NCI-H2107 (cell line): ENCODE measurements around the gene MBD3L2.
"Not testable (repeated sequence)": the region's sequence is repeated elsewhere in the genome, so short reads cannot be mapped to it uniquely, and the experiment has no call there.

ENCODE experiments used
- DNase-seq: peaks from one replicate; lab custom pipeline; 2025; lab: John Stamatoyannopoulos, UW

Gene MBD3L2

DNA sequence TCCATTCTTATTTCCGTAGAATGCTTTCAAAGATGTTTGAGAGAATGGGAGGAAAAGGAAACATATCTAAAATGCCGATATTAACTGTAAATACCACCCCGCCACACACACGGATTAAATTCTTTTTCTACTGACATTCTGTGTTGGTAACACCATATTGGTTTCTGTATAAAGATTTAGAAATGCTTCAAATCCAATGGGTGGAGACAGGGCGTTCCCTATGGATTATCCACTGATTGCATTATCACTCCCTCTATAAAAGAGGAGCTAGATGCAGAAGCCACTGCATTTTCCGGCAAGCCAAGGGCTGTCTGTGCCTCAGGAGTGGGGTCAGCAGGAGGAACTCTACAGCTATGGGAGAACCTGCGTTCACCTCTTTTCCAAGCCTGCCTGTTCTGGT is at the start of gene MBD3L2:
Gene MBD3L2, plus strand, starts transcription at position 301 of the 400 bp plus-strand sequence. Its CDS starts 53 bp downstream, at position 354.
- not testable (repeated sequence) for DNase-seq

DNA sequence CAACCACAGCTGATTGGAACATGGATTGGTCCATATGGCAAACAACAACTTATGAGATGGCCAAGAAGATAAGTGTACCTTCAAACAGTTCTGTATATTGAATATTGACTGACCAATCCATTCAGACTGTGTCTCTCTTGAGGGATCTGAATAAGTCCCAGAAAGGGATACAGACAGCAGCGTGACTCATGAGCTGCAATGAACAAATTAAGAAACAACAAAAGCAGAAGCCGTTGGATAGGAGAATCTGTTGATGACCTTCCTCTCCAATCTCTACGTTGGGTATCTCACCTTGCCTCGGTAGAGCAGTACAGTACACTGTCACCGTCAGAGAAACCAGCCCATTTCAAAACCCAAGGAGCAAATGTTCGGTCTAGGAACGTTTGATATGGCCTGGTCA is 49.2 kb upstream of the MBD3L2 start:
- DNase-seq, result no peak

DNA sequence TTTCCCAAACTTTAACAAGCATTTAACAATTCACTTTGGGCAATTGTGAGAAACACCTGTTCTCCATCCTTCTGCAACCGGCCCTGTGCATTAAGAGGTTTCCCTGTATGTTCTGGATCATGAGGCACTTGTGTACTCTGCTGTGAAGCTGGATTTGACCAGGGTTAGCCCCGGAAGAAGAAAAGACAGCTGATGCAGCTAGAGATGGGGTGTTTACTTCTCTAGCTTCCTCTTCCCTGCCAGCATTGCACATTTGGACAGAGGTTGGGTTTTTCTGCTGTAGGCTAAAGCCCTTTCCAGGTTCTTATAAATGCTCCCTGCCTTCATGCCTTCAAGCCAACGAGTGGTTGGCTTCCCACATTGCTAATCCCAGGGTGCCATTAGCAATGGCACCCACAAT is 48.8 kb upstream of the MBD3L2 start:
- DNase-seq, result no peak

DNA sequence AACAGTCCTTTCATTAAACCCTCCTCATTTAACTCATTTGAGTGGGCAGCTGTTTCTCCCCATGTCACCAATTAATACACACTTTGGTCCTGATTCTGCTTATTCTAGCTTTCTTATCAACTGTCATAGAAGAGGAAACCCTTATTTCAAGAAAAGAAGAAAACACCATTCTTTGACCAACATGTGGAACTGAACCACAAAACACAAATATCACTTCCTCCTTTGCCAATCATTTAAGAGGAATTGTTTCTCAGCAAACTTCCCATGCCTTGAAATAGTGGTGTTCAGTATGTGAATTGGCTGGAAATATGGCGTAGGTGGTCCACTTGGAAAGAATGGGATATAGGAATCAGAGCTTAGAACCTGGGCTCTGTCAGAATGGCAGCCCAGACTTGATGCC is 48.3 kb upstream of the MBD3L2 start:
- no peak for DNase-seq

DNA sequence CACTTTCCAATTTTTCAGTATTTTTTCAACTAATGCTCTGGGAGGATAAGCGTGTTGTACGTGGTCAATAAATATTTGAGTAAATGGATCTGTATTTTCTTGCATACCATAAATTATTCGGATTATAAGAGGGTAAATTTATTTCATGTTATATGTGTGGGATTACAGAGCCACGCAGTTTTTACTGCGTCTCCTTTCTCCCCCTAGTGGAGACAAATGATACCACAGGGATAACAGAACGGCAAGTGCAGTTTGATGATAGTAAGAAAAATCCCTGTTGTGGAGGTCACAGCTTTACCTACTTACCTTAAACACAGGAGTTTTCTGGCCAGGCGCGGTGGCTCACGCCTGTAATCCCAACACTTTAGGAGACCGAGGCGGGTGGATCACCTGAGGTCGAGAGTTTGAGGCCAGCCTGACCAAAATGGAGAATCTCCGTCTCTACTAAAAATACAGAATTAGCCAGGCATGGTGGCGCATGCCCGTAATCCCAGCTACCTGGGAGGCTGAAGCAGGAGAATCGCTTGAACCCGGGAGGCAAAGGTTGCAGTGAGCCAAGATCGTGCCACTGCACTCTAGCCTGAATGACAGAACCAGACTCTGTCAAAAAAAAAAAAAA is 44.7 kb upstream of the MBD3L2 start:
- DNase-seq, result peak; percentile 2

DNA sequence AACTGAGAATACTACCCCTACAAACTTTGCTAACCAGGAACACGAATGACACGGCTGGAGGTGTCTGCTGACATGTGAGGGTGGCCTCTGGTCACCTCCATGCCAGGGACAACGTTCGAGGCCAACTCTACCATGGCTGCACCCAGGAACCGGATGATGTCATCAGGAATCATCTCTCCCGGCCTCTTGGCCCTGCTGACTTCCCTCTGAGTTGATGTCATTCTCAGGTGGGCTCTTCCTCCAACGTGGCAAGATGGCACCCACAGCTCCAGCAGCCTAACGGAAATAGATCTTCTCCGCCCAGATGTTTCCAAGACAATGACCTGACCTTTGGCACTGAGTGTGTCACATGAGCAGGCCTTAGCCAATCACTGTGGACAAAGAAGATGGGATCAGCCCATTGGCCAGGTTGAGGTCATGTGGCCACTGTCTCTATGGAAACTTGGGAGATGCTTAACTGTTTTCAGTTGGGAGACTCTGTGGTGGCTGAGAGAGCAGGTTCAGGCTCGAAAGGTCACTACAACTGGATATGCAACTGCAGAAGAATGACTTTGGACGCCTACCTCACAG is 42.9 kb upstream of the MBD3L2 start:
- DNase-seq, result no peak

DNA sequence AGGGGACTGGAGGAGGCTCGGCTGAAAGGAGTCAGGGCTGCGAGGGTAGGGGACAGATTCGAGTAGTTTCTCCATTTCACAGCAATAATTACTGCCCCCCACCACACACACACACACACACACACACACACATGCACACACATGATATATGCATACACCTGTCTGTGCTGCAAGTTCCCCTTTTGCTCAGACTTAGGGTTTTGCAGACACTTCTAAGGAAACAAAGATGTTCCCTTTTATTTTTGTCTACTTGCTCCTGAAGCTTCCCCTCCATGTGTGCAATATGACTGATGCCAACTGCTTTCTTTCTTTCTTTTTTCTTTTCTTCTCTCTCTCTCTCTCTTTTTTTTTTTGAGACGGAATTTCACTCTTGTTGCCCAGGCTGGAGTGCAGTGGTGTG is 41.3 kb upstream of the MBD3L2 start:
- no peak for DNase-seq

DNA sequence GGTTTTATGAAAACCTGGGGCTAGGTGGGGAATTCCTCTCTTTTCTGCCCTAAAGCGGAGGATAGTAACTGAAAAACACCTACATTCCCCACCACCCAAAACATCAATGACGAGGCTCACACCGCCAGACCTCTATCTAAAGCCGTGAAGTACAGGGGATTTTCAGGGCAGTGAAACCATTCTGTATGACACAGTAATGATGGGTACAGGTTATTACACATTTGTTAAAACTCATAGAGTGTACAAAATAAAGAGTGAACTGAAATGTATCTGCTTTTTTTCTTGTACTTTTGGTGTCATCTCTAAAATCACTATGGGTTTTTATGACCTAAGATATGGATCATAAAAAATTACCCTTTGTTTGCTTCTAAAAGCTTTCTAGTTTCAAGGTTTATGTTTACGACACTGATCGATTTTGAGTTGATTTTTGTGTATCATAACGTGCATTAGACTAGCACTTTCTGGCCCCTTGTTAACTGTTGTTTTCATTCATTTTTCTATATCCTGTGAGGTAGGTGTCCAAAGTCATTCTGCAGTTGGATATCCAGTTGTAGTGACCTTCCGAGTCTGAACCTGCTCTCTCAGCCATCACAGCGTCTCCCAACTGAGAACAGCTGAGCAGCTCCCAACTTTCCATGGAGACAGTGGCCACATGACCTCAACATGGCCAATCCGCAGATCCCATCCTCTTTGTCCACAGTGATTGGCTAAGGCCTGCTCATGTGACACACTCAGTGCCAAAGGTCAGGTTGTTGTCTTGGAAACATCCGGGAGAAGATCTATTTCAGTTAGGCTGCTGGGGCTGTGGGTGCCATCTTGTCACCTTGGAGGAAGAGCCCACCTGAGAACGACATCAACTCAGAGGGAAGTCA is 38.2 kb upstream of the MBD3L2 start:
- no peak for DNase-seq

DNA sequence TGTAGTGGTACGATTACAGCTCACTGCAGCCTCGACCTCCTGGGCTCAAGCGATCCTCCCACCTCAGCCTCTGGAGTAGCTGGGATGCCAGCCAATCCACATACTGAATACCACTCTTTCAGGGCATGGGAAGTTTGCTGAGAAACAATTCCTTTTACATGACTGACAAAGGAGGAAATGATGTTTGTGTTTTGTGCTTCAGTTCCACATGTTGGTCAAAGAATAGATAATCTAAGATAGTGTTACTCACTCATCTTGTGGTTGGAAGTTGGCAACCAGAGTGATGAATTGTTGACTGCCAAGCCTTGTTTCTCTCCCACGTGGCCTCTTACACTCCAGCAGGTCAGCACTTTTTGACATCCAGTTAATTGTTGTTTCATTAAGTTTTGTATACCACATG is 35.4 kb upstream of the MBD3L2 start:
- DNase-seq, result no peak

DNA sequence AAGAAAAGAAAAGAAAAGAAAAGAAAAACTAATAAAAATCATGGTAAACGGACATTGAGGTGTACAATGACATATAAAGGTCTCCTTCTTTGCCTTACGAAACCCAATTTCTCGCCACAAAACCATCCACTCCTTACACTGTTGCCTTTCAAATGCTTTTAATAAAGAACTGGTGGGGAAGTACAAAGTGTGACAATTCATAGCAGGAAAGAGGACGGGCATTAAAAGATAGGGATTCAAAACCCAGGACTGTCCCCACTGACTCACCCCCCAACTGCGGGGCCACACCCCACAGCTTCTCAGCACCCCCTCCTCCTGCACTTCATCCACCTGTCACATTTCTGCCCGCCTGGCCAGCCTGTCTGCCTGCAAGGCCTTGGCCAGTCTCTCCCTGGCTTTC is 30.3 kb upstream of the MBD3L2 start:
- no peak for DNase-seq

DNA sequence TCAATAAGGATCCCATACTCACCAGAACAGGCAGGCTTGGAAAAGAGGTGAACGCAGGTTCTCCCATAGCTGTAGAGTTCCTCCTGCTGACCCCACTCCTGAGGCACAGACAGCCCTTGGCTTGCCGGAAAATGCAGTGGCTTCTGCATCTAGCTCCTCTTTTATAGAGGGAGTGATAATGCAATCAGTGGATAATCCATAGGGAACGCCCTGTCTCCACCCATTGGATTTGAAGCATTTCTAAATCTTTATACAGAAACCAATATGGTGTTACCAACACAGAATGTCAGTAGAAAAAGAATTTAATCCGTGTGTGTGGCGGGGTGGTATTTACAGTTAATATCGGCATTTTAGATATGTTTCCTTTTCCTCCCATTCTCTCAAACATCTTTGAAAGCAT is 27.8 kb upstream of the MBD3L2 start, which contains the start of gene MBD3L2B:
Gene MBD3L2B, minus strand, starts transcription at position 101 of the 400 bp plus-strand sequence. Its CDS starts 34 bp downstream, at position 67.
- not testable (repeated sequence) for DNase-seq

DNA sequence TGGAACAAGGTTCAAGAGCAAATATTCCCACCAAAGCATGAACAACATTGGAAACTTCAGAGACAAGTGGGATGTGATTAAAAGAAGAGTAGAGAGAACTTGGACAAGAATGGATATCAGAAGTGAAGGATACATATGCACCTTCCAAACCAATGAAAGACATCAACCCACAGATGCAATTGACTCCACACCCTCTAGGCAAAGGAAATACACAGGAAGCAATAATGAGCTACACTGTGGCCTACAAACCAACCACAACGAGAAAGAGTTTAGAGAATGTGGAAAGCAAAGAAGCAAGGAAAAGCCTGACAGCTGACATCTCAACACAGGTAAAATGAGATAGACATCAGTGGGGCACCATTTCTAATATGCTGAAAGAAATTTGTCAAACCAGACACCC is 20.3 kb upstream of the MBD3L2 start:
- not testable (repeated sequence) for DNase-seq

DNA sequence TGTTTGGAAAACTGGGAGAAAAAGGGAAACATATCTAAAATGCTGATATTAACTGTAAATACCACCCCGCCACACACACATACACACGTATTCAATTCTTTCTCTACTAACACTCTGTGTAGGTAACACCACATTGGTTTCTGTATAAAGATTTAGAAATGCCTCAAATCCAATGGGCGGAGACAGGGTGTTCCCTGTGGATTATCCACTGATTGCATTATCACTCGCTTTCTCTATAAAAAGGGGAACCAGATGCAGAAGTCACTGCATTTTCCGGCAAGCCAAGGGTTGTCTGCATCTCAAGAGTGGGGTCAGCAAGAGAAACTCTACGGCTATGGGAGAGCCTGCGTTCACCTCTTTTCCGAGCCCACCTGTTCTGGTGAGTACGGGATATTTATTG is 18.8 kb upstream of the MBD3L2 start, which contains the start of gene MBD3L5:
Gene MBD3L5, plus strand, starts transcription at position 301 of the 400 bp plus-strand sequence. Its CDS starts 34 bp downstream, at position 335.
- not testable (repeated sequence) for DNase-seq

DNA sequence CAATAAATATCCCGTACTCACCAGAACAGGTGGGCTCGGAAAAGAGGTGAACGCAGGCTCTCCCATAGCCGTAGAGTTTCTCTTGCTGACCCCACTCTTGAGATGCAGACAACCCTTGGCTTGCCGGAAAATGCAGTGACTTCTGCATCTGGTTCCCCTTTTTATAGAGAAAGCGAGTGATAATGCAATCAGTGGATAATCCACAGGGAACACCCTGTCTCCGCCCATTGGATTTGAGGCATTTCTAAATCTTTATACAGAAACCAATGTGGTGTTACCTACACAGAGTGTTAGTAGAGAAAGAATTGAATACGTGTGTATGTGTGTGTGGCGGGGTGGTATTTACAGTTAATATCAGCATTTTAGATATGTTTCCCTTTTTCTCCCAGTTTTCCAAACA is 9.0 kb upstream of the MBD3L2 start, which contains the start of gene MBD3L4:
Gene MBD3L4, minus strand, starts transcription at position 101 of the 400 bp plus-strand sequence. Its CDS starts 35 bp downstream, at position 66.
- DNase-seq, result not testable (repeated sequence)

DNA sequence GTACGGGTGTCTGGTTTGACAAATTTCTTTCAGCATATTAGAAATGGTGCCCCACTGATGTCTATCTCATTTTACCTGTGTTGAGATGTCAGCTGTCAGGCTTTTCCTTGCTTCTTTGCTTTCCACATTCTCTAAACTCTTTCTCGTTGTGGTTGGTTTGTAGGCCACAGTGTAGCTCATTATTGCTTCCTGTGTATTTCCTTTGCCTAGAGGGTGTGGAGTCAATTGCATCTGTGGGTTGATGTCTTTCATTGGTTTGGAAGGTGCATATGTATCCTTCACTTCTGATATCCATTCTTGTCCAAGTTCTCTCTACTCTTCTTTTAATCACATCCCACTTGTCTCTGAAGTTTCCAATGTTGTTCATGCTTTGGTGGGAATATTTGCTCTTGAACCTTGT is 7.6 kb upstream of the MBD3L2 start:
- DNase-seq, result not testable (repeated sequence)

DNA sequence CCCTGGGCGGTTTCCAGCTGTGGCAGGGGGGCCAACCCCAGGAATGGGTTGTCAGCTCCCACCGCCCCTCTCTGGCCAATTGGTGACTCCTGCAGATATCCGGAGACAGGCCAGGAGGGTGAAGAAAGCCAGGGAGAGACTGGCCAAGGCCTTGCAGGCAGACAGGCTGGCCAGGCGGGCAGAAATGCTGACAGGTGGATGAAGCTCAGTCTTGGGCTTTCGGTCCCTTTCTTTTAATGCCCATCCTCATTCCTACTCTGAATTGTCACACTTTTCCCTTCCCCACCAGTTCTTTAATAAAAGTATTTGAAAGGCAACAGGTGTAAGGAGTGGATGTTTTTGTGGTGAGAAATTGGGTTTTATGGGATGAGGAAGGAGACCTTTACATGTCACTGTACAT is 2.3 kb downstream of the MBD3L2 start:
- DNase-seq, result not testable (repeated sequence)

DNA sequence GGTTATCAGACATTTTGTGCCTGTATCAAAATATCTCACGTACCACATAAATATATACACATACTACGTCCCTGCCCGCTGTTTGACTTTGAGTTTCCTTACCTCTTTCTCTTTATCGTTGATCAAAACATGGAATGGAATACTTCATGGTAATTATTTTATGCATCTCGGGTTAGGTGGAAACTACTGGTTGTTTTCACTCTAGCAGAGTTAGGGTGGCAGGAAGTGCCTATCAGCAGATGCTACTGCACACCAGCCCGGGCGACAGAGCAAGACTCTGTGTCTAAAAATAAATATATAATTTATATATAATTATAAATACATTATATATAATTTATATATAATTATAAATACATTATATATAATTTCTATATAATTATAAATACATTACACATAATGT is 3.8 kb downstream of the MBD3L2 start:
- DNase-seq, result not testable (repeated sequence)

DNA sequence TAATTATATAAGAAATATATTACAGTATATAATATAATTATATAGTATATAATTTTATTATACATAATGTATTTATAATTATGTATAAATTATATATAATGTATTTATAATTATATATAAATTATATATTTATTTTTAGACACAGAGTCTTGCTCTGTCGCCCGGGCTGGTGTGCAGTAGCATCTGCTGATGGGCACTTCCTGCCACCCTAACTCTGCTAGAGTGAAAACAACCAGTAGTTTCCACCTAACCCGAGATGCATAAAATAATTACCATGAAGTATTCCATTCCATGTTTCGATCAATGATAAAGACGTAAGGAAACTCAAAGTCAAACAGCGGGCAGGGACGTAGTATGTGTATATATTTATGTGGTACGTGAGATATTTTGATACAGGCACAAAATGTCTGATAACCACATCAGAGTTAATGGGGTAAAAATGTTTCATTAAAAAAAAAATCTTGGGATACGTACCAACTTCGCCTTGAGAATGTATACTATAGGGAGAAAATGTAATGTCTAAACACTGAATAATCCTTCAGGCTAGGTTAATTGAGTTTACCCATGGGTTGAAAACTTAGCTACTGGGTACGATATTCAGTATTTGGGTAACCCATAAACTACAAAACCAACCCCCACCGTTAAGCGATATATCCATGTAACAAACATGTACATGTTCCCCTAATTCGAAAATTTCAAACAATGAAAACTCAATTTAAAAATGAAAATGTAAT is 5.7 kb downstream of the MBD3L2 start:
- DNase-seq, result not testable (repeated sequence)

DNA sequence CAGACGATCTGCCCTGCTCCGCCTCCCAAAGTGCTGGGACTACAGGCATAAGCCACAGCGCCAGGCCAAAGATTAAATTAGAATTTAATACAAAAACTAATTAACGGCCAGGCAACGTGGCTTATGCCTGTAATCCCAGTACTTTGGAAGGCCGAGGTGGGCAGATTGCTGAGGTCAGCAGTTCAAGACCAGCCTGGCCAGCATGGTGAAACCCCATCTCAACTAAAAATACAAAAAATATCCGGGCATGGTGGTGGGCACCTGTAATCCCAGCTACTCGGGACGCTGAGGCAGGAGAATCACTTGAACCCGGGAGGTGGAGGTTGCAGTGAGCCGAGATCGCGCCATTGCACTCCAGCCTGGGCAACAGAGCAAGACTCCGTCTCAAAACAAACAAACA is 6.6 kb downstream of the MBD3L2 start:
- DNase-seq, result not testable (repeated sequence)

DNA sequence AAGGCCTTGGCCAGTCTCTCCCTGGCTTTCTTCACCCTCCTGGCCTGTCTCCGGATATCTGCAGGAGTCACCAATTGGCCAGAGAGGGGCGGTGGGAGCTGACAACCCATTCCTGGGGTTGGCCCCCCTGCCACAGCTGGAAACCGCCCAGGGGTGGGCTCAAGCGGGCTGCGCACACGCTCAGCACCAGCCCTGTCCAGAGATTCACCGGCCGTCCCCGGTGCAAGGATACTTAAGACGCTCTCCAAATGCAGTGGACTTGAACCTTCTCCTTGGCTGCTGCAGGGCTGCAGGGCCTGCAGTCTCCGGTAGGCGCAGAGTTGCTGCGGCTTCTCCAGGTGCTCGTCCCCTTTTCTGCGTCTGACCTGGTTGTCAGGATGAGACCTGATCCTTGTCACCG is 7.2 kb downstream of the MBD3L2 start:
- DNase-seq, result not testable (repeated sequence)

DNA sequence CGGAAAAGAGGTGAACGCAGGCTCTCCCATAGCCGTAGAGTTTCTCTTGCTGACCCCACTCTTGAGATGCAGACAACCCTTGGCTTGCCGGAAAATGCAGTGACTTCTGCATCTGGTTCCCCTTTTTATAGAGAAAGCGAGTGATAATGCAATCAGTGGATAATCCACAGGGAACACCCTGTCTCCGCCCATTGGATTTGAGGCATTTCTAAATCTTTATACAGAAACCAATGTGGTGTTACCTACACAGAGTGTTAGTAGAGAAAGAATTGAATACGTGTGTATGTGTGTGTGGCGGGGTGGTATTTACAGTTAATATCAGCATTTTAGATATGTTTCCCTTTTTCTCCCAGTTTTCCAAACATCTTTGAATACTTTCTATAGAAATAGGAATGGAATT is 9.5 kb downstream of the MBD3L2 start, which contains the start of gene MBD3L3:
Gene MBD3L3, minus strand, starts transcription at position 101 of the 400 bp plus-strand sequence. Its CDS starts 71 bp downstream, at position 30.
- not testable (repeated sequence) for DNase-seq

DNA sequence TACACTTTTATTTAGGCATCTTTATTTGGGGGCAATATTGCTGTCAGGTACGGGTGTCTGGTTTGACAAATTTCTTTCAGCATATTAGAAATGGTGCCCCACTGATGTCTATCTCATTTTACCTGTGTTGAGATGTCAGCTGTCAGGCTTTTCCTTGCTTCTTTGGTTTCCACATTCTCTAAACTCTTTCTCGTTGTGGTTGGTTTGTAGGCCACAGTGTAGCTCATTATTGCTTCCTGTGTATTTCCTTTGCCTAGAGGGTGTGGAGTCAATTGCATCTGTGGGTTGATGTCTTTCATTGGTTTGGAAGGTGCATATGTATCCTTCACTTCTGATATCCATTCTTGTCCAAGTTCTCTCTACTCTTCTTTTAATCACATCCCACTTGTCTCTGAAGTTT is 10.9 kb downstream of the MBD3L2 start:
- DNase-seq, result not testable (repeated sequence)
